ENCODE data around the gene LRRC1.

DNA sequence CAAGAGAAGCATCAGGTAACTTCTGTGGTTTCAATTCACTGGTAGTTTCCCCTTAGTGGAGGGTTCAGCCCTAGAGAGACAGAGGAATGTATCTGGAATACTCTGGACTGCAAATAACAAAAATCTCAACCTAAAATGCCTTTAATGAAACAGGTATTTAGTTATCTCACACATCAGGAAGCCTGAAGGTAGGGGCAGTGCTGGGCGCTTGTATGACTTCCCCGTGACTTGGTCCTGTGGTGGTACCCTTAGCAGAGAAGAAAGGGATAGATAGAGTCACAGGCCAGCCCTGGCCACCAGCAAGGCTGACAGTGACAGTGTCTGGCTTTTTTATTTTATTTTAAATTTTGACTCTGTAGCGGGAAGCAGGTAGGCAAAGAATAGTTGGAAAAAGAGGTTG is 14.9 kb downstream of the LRRC1 start:
- TF ChIP-seq, protein P1, sequence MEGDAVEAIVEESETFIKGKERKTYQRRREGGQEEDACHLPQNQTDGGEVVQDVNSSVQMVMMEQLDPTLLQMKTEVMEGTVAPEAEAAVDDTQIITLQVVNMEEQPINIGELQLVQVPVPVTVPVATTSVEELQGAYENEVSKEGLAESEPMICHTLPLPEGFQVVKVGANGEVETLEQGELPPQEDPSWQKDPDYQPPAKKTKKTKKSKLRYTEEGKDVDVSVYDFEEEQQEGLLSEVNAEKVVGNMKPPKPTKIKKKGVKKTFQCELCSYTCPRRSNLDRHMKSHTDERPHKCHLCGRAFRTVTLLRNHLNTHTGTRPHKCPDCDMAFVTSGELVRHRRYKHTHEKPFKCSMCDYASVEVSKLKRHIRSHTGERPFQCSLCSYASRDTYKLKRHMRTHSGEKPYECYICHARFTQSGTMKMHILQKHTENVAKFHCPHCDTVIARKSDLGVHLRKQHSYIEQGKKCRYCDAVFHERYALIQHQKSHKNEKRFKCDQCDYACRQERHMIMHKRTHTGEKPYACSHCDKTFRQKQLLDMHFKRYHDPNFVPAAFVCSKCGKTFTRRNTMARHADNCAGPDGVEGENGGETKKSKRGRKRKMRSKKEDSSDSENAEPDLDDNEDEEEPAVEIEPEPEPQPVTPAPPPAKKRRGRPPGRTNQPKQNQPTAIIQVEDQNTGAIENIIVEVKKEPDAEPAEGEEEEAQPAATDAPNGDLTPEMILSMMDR (conservative IDR thresholded peaks at IDR 0.05; ENCODE audit: low read depth, low read length): no peak
- no peak for TF ChIP-seq EZH2 (IDR thresholded peaks at IDR 0.05; ENCODE audit: low read length, unreplicated experiment)

Data from PC-3 (cell line).